ENCODE data around the gene CAPN13.
A peak's percentile ranks its signal among the peaks of the same experiment; 100 is the strongest.

Gene CAPN13

GRCh38 chr2:30678410-30679137, 128.7 kb downstream of the CAPN13 start:
- DNase-seq, result no peak

GRCh38 chr2:30677861-30678385, 129.3 kb downstream of the CAPN13 start:
- no peak for DNase-seq

GRCh38 chr2:30677231-30677630, 130.0 kb downstream of the CAPN13 start:
- no peak for DNase-seq

- DNase-seq, result peak; percentile 40
These were observed 131.5 kb downstream of the CAPN13 start for GRCh38 chr2:30675758-30676157.

- no peak for DNase-seq
These were observed 134.1 kb downstream of the CAPN13 start for GRCh38 chr2:30673127-30673526.

Measured in fibroblast of skin of back (primary cell).